ENCODE results near the gene CGN.

Gene CGN

DNA sequence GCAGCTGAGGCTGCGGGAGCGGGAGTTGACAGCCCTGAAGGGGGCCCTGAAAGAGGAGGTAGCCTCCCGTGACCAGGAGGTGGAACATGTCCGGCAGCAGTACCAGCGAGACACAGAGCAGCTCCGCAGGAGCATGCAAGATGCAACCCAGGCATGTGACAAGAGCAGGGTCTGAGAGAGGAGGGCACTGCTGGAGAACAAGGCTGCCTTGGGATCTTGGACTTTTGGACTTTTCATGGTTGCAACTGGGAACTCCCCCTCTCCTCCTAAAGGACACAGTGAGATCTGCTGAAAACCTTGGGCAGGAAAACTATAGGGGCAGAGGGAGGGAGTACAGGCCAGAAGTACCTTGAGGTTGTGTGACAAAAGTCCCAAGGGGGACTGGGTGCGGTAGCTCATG is 13.5 kb downstream of the CGN start:
- no peak for DNase-seq

DNA sequence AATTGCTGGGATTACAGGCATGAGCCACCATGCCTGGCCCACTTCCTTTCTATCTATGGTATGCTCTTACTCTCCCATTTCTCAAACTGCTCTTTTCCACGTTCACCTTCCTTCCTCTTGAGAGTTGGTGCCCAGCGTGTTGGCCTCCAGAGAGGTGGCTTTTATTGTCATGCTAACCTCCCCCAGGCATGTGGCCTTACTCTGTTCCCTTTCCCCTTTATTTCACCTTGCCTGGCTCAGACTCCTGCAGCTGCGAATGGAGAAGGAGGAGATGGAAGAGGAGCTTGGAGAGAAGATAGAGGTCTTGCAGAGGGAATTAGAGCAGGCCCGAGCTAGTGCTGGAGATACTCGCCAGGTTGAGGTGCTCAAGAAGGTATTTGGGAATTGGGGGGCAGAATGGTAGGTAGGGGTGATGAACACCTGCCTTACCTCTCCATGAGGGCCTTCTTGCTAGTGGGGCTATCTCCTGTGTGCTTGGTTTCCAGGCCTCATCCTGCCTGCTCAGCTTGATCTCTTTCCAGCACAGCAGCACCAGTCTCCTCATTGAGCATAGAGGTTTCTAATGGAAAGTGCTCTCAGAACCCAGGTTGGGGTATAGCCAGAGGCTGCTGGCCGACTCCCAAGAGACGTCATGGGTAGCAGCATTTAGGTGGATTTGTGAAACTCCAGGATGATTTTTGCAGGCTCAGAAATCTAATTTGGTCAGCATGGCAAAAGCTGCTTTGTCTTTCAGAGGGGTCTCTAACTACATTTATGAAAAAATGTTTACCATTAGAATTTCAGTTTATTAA is 15.7 kb downstream of the CGN start:
- DNase-seq, result no peak

DNA sequence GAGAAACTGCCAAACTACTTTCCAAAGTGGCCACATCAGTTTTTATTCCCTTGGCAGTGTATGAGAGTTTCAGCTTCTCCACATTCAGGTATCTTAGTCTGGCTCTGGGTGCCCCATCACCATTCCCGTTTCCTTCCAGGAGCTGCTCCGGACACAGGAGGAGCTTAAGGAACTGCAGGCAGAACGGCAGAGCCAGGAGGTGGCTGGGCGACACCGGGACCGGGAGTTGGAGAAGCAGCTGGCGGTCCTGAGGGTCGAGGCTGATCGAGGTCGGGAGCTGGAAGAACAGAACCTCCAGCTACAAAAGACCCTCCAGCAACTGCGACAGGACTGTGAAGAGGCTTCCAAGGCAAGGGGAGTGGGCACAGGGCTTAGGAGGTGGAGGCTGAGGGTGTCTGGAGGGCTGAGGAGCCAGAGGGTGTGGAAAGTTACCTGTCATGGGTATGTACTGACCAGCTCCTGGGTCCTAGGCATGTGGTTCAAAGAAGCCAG is 18.1 kb downstream of the CGN start:
- DNase-seq, result no peak

DNA sequence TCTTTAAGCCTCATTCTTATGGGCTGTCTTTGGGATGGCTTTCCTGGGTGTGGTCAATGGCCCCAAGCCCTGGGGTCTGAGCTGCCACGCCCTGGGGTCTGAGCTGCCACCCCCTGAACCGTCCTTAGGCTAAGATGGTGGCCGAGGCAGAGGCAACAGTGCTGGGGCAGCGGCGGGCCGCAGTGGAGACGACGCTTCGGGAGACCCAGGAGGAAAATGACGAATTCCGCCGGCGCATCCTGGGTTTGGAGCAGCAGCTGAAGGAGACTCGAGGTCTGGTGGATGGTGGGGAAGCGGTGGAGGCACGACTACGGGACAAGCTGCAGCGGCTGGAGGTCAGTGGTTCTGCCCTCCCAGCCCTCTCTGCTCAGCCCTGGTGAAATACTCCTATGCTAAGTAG is 18.6 kb downstream of the CGN start:
- DNase-seq, result no peak

DNA sequence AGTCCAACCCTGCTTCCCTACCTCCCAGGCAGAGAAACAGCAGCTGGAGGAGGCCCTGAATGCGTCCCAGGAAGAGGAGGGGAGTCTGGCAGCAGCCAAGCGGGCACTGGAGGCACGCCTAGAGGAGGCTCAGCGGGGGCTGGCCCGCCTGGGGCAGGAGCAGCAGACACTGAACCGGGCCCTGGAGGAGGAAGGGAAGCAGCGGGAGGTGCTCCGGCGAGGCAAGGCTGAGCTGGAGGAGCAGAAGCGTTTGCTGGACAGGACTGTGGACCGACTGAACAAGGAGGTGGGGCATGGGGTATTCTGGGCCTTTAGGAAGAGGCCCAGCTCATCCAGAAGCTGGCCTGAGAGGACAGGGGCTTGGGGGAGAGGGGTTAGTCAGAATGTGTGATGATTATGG is 19.3 kb downstream of the CGN start:
- DNase-seq, result no peak

DNA sequence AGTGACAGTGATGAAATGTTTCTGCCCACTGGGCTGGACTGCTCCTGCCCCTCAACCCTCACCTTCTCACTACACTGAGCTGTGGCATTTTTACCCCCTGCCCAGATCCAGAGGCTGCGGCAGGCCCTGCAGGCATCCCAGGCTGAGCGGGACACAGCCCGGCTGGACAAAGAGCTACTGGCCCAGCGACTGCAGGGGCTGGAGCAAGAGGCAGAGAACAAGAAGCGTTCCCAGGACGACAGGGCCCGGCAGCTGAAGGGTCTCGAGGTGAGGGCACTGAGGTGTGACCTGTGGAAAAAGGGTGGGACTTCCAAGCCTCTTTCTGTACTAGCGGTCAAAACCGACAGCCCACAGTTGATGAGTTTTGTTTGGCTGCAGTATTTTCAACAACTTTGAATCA is 22.7 kb downstream of the CGN start:
- no peak for DNase-seq

DNA sequence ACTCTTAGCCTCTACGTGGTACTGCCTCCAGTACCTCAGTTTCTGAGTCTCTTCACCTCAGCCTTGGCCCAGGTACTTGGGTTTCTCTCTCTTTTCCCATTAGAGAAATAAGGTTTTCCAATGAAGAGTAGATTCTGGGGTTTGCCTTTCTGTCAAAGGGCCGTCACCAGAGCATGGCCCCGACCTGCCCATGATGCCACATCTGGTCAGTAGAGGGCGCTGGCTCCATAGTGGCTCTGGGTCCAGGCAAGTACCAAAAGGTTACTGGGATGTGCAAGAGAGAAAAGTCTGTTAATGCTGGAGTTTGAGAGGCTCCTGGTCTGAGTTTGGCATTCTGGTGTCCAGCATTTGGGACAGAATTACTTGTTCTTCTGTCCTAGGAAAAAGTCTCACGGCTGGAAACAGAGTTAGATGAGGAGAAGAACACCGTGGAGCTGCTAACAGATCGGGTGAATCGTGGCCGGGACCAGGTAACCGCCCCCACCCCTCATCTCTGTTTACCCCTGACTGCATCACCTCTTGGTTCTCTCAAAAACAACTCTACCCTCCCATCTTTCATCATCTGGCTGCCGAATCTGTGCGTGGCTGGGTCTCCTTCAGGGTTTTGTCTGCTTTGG is 23.6 kb downstream of the CGN start:
- peak; percentile 76 for DNase-seq

DNA sequence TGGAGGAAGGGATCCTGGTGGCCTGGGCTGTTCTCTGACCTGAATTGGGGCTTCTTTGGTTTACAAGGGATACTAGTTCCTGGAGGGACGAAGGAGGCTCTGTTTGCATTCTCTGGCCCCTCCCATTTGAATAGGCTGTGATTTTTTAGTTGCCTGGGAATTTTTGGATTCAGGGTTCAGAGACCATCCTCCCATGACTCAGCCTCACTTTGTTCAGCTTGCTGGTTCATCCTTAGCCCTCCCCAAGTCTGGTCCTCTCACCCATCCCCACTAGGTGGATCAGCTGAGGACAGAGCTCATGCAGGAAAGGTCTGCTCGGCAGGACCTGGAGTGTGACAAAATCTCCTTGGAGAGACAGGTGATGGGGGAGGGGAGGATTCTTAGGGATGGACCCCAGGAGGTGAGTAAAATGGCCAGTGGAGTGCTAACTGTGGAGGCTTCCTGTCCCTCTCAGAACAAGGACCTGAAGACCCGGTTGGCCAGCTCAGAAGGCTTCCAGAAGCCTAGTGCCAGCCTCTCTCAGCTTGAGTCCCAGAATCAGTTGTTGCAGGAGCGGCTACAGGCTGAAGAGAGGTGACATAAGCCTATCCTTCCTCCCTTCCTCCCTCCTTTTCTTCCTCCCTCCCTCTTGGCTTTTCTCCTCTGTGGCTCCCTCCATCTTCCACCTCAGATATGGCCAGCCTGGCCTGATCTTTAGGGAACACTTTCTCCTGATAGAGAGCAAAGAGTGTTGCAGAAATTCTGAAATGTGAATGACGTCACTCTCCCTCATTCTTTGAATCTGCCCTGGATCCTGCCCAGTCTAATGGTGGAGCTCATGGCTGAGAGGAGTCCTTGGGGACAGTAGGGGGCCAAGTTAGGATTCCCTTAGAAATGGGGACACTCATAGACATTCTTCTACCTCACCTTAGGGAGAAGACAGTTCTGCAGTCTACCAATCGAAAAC is 24.4 kb downstream of the CGN start:
- DNase-seq, result peak; percentile 77

DNA sequence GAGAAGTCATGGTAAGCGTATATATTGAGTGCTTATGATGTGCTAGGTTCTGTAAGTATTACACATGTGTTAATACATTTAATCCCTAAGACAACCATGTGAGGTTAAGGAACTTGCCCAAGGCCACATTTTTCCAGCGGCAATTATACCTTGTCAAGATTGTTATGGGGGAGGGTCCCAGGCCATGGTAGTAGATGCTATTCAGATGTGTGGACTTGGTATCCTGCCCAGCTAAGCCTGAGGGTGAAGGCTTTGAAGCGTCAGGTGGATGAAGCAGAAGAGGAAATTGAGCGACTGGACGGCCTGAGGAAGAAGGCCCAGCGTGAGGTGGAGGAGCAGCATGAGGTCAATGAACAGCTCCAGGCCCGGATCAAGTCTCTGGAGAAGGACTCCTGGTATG is 25.3 kb downstream of the CGN start:
- no peak for DNase-seq

DNA sequence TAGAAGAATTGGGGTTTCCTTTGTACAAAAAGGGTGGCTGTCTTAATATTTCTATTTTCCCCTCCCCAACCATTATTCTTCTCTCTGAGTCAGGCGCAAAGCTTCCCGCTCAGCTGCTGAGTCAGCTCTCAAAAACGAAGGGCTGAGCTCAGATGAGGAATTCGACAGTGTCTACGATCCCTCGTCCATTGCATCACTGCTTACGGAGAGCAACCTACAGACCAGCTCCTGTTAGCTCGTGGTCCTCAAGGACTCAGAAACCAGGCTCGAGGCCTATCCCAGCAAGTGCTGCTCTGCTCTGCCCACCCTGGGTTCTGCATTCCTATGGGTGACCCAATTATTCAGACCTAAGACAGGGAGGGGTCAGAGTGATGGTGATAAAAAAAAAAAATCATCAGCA is 25.9 kb downstream of the CGN start:
- peak; percentile 98 for DNase-seq

DNA sequence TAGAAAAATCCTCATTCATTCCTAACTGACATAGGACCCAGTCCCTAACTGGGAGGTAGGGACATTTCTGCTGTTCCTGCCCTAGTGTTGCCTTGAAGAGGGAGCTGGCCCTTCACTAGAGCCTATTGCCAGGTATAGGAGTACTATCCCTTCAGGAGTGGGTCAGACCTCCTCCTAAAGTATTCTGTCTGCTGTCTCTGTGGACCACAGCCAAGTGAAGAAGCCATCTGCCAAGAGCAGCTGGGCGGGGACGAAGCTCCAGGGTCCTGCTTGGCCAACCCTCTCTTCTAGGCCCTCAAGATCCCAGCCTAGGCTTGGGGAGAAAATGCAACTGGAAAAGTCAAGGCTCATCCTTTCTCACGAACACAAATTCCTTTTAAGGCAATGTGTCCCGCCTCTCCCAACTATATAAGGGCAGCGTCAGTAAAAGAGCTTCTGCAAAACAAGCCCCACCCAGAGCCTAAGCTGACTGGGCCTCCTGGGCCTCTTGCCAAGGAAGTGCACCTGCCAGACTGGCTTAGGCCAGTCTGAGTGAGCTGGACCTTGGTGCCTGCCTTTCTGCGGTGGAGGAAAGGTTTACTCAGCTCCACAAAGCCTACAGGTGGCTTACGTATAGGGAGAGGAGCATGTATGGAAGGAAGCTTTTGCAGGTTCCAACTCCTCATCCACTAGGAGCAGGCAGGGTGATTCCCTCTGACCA is 28.3 kb downstream of the CGN start:
- peak; percentile 95 for DNase-seq

DNA sequence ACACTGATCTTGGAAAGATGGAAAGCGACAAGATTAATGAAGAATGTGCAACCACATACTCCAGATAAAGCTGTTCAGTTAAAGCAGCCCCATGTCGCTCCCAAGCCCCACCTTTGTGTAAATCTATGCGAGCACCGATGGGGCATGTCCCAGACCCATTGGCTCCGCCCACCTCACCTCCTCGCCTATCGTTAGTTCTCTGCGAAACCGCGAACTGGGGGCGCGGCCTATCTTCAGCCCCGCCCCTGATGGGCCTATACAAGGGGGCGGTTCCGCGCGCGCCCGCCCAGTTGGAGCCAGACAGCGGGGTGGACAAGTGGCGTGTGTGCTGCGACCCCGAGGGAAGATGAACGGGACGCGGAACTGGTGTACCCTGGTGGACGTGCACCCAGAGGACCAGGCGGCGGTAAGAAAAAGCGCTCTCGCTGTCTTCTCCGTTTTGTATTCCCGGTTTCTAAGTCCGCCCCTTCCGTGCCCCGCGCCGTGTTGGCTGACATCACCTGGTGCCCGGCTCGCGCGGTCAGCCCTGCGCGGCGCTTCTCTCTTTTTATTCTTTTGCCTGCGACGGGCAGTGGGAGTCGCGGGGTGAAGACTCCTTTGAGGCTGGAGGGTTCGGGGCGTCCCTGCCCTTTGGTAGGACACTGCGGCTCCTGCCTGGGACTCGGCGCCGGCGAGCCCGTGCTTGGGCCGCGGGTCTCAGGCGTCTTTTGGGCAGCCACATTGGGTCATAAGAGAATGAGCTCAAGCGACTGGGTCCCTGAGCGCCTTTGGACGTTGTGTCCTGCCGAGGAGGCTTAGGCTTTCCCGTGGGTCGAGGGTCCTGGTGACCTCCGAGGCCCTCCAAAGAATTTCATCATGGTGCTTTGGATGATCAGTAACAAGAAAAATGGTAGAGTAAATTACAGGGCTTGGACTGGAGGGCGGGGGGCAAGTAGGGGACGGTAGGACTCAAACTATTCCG is 29.1 kb downstream of the CGN start, which contains the start of gene TUFT1:
Gene TUFT1 (plus strand): TSS at position 289 of the 961 bp plus-strand sequence. CDS start 58 bp downstream, at position 347.
- DNase-seq, result peak; percentile 95

DNA sequence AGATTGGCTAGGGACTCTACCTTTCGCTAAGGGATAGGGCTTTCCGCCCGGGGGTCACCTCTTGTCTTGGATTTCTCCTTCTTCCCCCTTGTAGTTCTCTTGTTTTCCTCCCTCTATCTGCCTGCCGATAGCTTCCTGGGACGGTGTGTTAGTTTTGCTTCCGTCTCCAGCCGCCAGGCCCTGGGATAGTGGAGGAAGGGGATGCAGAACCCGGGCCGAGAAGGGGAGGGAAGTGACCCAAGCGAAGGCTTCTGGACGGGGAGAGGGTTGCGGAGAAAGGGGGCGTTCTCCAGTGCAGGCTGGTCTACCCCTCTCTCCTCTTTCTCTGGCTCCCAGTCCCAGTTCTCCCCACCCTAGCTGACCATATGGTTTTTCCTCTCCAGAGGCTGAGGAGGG is 29.8 kb downstream of the CGN start:
- DNase-seq, result no peak

DNA sequence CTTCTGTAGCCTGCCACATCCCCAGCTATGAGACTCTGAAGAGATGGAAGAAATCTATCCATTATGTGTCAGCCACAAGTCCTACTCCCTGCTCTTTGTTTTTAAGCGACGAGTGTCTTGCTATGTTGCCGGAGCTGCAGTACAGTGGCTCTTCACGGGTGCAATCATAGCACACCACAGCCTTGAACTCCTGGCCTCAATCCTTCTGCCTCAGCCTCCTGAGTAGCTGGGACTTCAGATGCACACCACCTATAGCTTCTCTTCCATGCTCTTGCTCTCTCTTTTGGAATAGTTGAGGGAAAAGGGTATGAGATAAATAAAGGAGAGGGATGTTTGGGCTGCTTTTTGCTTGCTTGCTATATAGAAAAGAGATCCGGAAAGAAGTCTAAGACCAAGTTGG is 30.6 kb downstream of the CGN start:
- no peak for DNase-seq

DNA sequence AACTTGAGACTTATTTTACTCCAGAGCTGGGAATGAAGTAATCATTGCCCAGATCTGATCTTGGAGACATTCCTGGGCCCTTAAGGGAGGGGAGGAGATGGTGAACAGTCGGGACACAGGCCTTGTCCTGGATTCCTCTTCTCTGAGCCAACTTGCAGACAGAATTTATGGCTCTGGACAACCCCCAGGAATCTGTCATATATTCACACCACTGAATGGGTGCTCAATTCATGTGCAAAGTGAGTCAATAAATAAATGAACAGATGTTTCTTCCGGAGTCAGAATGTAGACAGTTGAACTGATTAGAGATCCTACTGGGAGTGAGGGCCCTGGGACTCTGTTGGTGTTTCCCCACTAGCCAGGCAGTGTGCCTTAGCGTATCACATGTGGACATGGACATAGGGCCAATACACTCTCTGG is 31.5 kb downstream of the CGN start:
- peak; percentile 97 for DNase-seq

DNA sequence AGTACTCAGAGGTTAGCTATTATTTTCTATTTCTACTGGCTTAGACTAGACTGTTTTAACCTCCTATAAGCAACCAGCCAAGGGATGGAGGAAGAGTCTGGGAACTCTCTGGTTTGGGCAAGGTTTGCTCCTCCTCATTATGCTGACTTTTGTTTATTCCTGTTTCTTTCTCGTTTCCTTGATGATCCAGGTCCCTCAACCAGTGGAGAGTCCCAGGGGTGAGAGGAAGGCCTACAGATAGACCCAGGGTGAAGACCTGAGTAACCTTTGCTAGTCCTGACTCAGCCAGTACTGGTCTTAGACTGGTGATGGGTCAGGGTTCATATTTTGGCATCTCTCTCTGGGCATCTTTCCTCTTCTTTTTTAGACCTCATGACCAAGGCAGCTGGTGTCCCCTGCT is 34.4 kb downstream of the CGN start:
- peak; percentile 31 for DNase-seq

DNA sequence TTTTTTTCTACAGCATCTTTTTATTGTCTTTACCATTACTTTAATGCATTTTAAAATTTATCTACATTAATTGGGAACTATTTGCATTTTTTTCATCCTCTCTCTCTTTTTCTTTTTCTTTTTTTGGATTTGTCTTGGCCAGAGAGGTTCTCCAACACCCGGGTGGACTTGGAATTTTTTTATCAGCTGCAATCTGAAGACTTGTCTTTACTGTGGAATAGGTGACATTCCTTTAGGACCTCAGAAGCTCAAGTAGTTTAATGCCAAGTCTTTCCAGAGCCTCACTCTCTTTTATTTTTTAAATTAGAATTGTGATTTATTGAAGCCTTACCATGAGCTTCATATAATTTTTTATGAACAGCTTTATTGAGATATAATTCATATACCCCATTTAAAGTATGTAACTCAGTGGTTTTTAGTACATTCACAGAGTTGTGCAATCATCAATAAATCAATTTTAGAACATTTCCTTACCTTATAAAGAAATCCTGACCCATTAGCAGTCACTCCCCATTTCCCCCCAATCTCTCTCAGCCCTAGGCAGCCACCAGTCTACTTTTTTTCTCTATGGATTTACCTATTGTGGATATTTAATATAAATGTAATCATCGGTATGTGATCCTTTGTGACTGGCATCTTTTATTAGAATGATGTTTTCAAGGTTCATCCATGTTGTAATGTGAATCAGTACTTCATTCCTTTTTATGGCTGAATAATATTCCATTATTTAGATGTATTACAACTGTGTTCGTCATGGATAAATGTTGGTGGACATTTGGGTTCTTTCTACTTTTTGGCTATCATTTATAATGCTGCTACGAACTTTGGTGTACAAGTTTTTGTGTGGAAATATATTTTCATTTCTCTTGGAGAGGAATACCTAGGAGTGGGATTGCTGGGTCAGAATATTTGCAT is 35.1 kb downstream of the CGN start:
- DNase-seq, result no peak

DNA sequence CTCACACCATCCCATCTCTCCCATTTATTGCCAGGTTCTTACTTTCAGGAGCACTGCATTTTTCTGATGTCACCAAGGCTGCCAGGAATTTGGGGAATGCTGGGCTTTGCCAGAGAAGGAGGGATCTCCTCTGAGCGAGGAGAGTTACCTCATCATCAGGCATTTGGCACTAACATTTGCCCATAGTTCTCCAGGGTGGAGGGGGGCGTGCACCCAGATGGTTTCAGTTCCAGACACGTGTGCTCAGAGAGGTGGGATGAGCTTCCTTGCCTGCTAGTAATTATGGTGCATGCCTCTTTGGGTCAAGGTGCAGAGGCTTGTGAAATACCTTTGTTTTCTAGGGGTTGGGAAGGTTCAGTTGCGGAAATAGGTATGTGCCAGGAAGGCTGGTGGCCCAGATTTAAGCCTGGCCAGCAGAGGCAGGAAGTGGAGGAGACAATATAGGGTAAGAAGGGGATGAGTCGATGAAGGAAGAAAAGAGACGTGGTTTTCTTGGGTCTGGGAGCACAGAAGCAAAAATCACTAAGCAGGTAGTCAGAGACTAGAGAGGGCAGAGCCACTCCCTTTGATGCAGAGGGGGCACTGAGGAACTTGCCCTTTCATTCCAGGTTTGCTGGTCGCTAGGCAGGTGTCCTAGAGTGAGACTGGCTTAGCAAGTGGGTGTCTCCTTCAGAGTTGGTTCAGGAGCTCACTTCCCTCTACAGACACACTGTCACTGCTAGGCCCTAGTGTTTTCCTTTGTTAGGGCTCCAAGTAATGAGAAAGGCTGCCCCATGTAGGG is 36.1 kb downstream of the CGN start:
- DNase-seq, result peak; percentile 99

DNA sequence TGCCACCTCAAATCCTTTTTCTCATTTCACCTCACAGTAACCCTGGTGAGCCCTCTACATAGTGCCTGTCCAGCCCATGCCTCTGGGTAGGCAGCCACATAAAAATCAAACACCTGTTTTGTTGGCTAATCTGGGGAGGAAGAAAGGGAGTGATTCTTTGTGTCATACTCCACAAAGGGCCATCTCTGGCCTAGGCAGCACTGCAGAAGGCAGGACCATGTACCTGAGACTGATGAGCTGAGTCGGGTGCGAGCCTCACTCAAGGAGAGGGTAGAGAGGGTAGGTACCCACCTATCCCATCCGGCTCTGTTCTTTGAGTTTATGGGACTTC is 36.7 kb downstream of the CGN start:
- DNase-seq, result no peak

DNA sequence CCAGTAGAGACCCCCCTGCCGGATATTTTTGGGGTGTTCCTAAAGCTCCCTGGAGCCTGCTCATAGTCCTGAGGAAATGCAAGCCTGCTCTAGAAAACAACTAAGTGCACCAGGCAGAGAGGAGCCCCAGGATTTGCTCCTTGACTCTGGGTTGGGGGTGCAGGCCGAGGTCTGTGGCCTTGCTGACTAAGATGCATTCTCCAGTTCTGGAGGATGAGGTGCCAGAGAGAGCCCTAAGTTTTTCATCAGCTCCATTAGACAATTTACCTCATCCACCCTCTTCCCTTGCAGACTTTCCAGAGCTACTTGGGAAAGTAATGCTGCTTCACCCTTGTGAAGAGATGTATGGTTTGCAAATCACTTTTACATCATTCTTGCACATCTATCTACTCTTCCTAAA is 38.0 kb downstream of the CGN start:
- no peak for DNase-seq

Measured in EL (cell line).